Measurements from ENCODE around the gene VRK2.

GRCh38 chr2:58081000-58081399, 34.4 kb downstream of the VRK2 start:
- TF ChIP-seq CTCF (conservative IDR thresholded peaks at IDR 0.05) (no peak), ZFX (IDR thresholded peaks at IDR 0.05) (no peak)

All from C4-2B (cell line).